Kidney (tissue), 14 donors: ENCODE data around the gene C10orf90. TPM values are rescaled to one million over a fixed set of nuclear protein-coding genes. Genes with fewer than 3 reads are reported as not detected.

Source experiments
- DNase-seq, 5 donors: peaks; one replicate each; pipeline ENCODE4 v3.0.0-alpha.2; 2013 to 2020
- FAIRE-seq: peaks from 2 replicates; lab custom pipeline; 2012; peaks lifted over from hg19 to GRCh38; lab: Jason Lieb, UNC
- H3K27ac ChIP-seq, 2 donors: one replicate each; pipeline ENCODE4 v1.7.0; 2013; ENCODE audit warnings: low read depth in 2 of 2, low read length in 2 of 2, inconsistent platforms in 1 of 2
- H3K27me3 ChIP-seq: one replicate; pipeline ENCODE4 v1.7.1; 2013; ENCODE audit warnings: low read length, inconsistent platforms; ENCODE audit not compliant: control insufficient read depth, insufficient read depth
- H3K36me3 ChIP-seq, 3 donors: one replicate each; pipeline versions ENCODE4 v1.7.0 to v1.7.1; 2013; ENCODE audit warnings: low read length in 3 of 3, control low read depth in 1 of 3, inconsistent platforms in 1 of 3; ENCODE audit not compliant: insufficient read depth in 3 of 3, control insufficient read depth in 2 of 3
- H3K4me1 ChIP-seq, 3 donors: one replicate each; pipeline versions ENCODE4 v1.7.0 to v1.7.1; 2013; ENCODE audit warnings: low read length in 3 of 3, inconsistent platforms in 1 of 3, low read depth in 1 of 3; ENCODE audit not compliant: control insufficient read depth in 2 of 3, insufficient read depth in 2 of 3
- H3K4me3 ChIP-seq, 3 donors: one replicate each; pipeline versions ENCODE4 v1.7.0 to v1.8.1; 2013; ENCODE audit warnings: low read length in 3 of 3, control low read depth in 1 of 3, inconsistent platforms in 1 of 3
- H3K9ac ChIP-seq, 3 donors: one replicate each; pipeline versions ENCODE4 v1.7.0 to v1.7.1; 2013; ENCODE audit warnings: low read length in 3 of 3, control low read depth in 1 of 3, inconsistent platforms in 1 of 3
- H3K9me3 ChIP-seq, 3 donors: one replicate each; pipeline versions ENCODE4 v1.7.0 to v1.7.1; 2013; ENCODE audit warnings: low read length in 3 of 3, control low read depth in 1 of 3, inconsistent platforms in 1 of 3; ENCODE audit not compliant: control insufficient read depth in 2 of 3, insufficient read depth in 1 of 3
- intact Hi-C: fragments of 100-400 bp; cut with DNase I; formaldehyde crosslinking; loops from one replicate; pipeline ENCODE4 v1.11.1; 2022
- polyA plus RNA-seq: library from polyadenylated mRNA; stranded (reverse); fragments of 350-450 nt; fragmentation: Illumina TruSeq; extraction: RNeasy Lipid Tissue Mini Kit (QIAGEN cat#74804); gene quantifications from one replicate; pipeline ENCODE4 v1.2.3, GENCODE V29; 2014; ENCODE audit warnings: low read depth, low replicate concordance; ENCODE audit not compliant: insufficient read depth
- total RNA-seq: library from RNA; stranded (reverse); fragmentation: NEBNext Ultra II Directional; extraction: Animal tissue kit (Norgen Biotek cat#: 25700); gene quantifications from one replicate; pipeline ENCODE4 v1.2.1, GENCODE V29; 2021
- TF ChIP-seq, protein P1 (sequence below): IDR thresholded peaks from 3 replicates; pipeline ENCODE4 v1.5.1; 2012; ENCODE audit warnings: mild to moderate bottlenecking, moderate library complexity, borderline replicate concordance; ENCODE audit not compliant: insufficient read depth; ENCODE audit errors: extremely low read depth
- donor health status: control.
- donor health status: control.
- donor health status: control.
- donor health status: control.
- donor health status: control.
- donor health status: DM: yes; HTN: yes; CAD: no.
- donor health status: Normal renal cell carcinoma (clear cell type).

C10orf90 gene
- total and polyA plus RNA-seq, 2 donors from 2014 or later = 0.30 TPM; not detected in 1

DNA sequence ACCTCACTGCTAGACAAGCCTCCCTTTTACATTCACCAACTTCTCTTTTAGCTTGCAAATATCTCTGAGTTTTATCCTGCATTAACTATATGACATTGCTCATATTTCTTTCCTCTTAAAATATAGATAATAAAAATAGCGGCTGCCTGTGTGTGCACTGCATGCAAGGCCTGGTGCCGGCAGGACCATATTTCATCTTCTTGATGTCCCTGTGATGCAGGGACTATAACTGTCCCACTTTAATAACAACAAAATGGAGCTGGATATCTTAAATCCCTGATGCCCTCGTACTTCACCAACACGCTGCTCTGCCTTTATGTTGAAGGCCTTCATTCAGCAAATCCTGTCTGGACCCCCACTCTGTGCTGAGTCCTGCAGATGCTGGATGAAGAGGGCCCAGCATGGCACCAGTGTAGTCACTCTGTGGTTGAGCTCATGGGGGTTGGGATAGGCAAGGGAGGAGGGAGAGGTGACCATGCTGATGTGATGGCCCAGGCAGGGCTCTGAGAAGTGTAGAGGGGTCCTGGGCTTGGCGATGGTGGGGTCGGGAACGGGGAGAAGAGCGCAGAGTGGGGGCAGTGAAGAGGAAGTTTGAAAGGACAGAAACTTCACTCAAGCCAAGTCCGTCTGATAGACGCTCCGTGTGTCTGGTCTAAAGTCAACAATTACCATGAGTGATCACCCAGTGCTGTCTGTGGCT is 40.4 kb downstream of the C10orf90 start:
- FAIRE-seq (no peak), DNase-seq (no peak)
- Histone ChIP-seq H3K36me3 (no peaks in the 10 kb centered on the region), H3K27ac (no peak overlapping the region), H3K9ac (no peak overlapping the region), H3K27me3 (no peaks in the 10 kb centered on the region), H3K4me1 (no peaks in the 10 kb centered on the region), H3K4me3 (no peak overlapping the region), H3K9me3 (no peaks in the 10 kb centered on the region)
- TF ChIP-seq, protein P1, sequence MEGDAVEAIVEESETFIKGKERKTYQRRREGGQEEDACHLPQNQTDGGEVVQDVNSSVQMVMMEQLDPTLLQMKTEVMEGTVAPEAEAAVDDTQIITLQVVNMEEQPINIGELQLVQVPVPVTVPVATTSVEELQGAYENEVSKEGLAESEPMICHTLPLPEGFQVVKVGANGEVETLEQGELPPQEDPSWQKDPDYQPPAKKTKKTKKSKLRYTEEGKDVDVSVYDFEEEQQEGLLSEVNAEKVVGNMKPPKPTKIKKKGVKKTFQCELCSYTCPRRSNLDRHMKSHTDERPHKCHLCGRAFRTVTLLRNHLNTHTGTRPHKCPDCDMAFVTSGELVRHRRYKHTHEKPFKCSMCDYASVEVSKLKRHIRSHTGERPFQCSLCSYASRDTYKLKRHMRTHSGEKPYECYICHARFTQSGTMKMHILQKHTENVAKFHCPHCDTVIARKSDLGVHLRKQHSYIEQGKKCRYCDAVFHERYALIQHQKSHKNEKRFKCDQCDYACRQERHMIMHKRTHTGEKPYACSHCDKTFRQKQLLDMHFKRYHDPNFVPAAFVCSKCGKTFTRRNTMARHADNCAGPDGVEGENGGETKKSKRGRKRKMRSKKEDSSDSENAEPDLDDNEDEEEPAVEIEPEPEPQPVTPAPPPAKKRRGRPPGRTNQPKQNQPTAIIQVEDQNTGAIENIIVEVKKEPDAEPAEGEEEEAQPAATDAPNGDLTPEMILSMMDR = no peak
- intact Hi-C loops = no loop called here

DNA sequence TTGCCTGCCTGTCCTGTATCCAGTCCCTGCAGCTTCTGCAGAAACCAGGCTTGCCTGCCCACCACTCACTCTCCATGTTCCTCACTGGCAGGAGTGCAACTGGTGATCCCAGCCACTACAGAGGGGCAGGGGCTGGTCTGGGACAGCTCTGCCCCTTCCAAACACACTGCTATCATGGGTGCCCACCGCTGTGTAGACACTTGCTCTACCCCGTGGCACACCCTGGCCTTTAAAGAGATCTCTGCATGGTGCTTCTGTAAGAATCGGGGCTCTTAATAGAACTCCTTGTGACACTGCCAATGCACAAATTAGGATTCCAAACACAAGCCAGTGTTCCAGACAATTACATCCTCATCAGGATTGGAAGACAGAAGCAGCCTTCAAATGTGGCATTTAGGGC is 41.7 kb downstream of the C10orf90 start:
- no peak overlapping the region for H3K9ac ChIP-seq
- no peaks in the 10 kb centered on the region for H3K27me3 ChIP-seq
- H3K4me3 ChIP-seq = no peak overlapping the region
- TF ChIP-seq, protein P1 = no peak
- DNase-seq = no peak
- no peak for FAIRE-seq
- H3K27ac ChIP-seq = no peak overlapping the region
- H3K9me3 ChIP-seq = no peaks in the 10 kb centered on the region
- H3K36me3 ChIP-seq = no peaks in the 10 kb centered on the region
- intact Hi-C loops = no loop called here
- no peaks in the 10 kb centered on the region for H3K4me1 ChIP-seq

DNA sequence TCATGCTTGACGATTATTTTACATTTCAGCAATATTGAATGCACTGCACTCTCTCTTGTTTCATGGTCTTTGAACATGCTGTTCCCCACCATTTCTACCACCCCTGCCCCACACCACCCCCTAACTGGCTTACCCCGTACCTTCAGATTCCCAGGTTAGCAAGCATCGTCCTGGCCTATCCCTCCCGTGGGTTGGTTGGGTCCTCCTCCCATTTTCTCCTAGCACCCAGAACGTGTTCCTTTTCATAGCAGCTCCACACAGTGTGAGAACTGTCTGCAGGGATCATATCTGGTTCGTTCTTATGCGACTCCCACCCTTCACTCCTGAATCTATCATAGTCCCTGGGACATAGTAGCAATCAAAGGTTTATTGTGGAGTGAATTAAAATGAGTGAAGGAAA is 48.6 kb downstream of the C10orf90 start:
- FAIRE-seq = no peak
- DNase-seq = no peak
- Histone ChIP-seq H3K9ac (no peak overlapping the region), H3K27me3 (no peaks in the 10 kb centered on the region), H3K4me1 (no peaks in the 10 kb centered on the region), H3K4me3 (no peak overlapping the region), H3K36me3 (no peaks in the 10 kb centered on the region), H3K9me3 (no peaks in the 10 kb centered on the region), H3K27ac (no peak overlapping the region)
- intact Hi-C loops = no loop called here
- TF ChIP-seq, protein P1 = no peak
